GM12874 (cell line): ENCODE measurements around the gene C4BPB.

ENCODE experiments used
- TF ChIP-seq, protein P1 (sequence below): IDR thresholded peaks from 2 replicates; pipeline ENCODE4 v1.5.1; 2011; ENCODE audit warnings: low read depth, mild to moderate bottlenecking, control low read depth, low read length, moderate library complexity; ENCODE audit not compliant: insufficient read depth

The C4BPB gene

DNA sequence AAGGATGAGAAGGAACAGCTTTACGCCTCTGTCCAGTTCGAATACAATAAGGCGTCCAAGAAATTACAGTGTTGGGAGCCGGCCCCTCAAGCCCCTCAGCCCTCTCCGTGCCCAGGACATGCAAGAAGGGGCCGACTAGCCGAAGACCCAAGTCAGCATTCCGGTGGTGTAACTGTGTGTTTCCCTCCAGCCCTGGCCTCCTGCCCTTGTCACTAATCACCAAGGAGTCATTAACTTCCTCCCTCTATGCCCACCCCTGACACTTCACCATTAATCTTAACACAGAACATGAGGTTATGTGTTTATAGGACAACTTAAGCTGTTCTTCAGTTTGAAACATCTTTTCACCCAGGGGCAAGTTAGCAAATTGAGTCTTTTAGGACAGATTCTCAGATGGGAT, 16.4 kb upstream of the C4BPB start:
- TF ChIP-seq, protein P1, sequence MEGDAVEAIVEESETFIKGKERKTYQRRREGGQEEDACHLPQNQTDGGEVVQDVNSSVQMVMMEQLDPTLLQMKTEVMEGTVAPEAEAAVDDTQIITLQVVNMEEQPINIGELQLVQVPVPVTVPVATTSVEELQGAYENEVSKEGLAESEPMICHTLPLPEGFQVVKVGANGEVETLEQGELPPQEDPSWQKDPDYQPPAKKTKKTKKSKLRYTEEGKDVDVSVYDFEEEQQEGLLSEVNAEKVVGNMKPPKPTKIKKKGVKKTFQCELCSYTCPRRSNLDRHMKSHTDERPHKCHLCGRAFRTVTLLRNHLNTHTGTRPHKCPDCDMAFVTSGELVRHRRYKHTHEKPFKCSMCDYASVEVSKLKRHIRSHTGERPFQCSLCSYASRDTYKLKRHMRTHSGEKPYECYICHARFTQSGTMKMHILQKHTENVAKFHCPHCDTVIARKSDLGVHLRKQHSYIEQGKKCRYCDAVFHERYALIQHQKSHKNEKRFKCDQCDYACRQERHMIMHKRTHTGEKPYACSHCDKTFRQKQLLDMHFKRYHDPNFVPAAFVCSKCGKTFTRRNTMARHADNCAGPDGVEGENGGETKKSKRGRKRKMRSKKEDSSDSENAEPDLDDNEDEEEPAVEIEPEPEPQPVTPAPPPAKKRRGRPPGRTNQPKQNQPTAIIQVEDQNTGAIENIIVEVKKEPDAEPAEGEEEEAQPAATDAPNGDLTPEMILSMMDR: no peak

DNA sequence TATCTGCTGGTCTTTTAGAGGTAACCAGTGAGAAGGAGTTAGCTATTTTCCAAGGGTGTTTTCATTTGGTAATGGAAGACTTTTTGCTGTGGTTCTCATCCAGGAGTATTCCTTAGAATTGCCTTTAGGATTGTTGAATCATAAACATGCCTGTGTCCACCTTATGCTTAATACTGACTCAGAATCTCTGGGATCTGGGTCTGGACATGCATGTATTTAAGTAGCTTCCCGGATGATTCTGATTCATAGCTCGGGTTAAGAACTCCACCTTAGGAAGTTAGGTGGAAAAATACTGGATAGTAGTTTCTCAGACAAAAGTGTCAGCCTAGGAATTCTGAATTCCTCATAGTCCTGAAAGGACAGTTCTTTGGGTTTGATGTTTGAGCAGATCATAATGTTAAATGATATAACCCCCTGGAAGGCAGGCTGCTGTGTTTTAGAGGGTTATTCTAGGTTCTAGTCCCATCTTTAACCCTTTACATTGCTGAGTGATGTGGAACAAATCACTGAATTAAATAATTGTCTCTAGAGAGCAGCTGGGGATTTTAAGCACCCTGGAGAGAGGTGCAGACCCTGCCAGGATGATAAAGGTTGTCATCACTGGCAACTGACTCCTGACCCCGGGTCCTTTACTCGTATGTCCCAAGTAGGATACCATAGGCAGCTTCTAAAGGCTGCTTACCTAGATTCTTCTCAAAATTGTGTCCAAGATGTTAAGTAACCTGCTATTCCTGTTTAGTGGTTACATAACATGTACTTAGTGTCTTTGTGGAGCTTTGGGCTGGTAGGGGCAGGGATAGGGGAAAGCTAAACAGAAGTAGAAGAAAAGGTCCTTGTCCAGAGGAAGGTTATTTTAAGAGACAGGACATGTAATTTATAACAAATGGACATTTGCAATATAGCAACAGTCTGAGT, 14.5 kb upstream of the C4BPB start:
- TF ChIP-seq, protein P1: no peak

DNA sequence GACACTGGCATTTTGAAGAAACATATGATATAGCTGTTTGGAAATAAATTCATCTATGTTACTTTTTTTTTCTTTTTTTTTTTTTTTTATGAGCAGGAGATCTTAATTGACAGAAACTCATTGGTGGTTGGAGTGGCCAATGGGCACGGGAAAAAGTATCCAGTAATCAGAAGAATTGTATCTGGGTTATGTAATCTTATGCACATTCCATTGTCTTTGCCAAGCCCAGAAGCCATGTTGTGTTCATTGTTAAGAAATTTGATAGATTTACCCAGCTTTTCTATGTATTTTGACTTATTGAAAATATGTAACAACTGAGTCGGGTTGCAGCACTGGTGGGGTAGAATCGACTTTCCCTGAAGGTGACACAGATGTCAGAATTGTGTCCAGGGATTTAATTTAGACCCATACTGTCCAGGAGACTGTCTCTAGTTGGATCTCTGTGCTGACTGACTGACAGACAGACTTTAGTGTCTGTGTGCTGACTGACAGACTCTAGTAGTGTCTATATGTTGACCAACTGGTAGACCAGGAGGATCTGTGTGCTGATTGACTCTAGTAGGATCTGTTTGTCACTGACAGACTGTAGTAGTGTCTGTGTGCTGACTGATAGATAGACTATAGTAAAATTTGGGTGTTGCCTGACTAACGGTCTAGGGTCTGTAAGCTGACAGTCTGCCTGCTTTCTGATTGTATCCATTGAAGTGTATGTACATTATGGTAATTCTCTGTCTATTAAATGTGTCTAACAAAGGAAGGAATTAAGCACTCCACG, 12.3 kb upstream of the C4BPB start:
- TF ChIP-seq, protein P1: no peak

DNA sequence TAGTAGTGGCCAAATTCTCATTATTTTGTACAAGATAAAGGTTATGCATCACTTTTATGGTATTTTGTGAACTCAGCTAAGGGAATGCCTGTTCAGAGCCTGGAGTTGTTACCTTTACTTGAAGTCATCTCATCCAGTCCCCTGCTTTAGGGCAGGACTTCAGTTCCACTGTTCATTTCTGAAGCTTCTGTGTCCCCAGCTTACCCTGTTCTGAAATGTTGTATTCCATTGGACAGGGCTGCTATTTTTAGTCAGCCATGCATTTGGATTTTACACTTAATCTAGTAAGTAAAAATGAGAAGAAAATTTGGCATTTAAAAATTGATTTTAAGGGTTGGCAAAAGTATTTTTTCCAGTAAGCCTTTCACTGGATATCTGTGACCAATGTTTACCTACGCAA, 11.6 kb upstream of the C4BPB start:
- TF ChIP-seq, protein P1: no peak

DNA sequence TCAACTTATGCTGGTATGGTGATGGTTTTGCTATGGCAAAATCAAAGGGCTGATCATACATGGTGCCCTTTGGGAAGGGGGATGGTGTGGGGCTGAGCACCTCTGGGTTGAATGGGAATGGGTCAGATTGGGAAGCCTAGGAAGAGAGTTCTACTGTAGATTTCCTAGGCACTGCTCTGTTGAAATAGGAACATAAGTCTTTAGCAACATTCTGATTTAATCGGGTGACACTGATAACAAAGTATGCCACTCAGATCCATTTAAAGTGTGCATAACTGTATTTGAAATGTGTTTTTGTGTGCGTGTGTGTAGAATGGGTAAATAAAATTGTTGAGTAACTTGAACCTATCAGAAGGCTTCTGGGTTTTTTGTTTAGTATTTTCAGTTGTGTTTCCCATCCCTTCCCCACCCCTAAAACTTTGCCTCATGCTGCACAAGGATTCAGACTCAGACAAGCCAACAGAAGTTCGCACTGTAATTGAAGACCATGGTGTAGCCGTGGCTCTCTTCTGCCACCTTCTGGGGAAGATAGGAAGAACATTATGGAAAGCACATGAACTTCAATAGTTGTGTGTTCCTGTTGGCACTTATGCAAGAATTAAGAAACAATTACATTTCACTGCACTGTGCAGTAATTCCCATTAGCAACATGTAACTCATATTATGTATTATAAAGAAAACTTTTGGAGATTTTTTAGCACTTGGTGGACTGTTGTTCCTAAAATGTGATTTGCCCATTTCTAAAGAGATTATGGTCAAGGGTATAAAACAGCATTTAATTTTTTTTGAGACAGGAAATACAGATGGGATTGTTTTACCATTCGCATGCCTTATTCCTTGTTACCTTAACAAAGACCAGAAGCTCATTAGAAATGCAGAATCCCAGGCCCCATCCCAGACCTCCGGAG, 10.9 kb upstream of the C4BPB start:
- TF ChIP-seq, protein P1: peak; percentile 77

DNA sequence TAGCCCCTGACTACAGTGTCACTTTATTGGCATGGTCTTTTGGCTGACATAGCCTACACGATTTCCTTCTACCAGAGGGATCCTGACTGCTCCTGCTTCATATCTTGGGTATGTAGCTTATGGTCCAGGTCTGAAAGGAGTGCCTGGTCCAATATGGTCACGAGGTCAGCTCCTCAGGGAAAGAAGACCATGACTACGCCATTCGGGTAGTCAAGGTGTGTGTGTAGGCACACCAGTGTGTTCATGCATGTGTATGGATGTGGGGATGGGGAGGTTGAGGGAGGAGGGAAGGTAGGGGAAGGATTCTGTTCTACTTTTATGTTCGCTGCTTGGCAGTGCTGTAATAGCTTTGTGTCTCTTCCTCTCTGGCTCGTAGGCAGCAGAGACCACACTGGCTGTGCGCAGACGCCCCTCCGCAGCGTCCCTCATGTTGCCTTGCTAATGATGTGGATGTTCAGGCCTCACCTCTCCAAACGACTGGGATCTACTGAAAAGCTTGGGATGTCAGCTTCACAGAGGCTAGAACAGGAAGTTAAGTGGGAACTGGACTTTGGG, 10.0 kb upstream of the C4BPB start:
- TF ChIP-seq, protein P1: no peak
